ENCODE results near the gene CEMP1.
"Not testable (repeated sequence)": the region's sequence is repeated elsewhere in the genome, so short reads cannot be mapped to it uniquely, and the experiment has no call there.

CEMP1 gene

DNA sequence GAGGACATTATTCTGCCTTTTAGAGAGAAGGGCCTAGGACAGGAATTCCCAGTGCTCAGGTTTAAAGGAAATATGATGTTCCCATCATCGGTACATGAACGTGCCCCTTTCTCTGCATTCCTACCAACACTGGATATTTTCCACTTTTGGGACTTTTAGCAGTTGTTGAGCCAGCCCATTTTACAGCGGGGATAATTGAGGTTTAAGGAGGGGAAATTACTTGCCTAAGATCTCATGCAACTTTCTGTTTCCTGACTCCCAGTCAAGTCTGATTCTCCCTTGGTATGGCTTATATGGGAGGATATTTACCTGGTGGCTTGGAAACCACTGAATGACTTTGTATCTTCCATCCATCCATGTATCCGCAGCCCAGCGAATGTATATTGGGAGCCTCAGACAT lies 3.1 kb upstream of the CEMP1 start:
- not testable (repeated sequence) for DNase-seq

DNA sequence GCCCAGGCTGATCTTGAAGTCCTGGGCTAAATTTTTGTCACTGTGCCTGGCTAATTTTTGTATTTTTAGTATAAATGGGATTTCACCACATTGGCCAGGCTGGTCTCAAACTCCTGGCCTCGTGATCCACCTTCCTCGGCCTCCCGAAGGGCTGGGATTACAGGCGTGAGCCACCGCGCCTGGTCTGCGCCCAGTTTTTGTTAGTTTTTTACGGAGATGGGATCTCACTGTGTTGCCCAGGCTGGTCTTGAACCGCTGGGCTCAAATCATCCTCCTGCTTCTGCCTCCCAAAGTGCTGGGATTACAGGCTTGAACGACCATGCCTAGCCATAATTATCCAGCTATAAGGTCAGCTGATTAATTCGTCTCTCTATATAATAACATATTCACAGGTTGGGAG lies 2.7 kb upstream of the CEMP1 start:
- no peak for DNase-seq

DNA sequence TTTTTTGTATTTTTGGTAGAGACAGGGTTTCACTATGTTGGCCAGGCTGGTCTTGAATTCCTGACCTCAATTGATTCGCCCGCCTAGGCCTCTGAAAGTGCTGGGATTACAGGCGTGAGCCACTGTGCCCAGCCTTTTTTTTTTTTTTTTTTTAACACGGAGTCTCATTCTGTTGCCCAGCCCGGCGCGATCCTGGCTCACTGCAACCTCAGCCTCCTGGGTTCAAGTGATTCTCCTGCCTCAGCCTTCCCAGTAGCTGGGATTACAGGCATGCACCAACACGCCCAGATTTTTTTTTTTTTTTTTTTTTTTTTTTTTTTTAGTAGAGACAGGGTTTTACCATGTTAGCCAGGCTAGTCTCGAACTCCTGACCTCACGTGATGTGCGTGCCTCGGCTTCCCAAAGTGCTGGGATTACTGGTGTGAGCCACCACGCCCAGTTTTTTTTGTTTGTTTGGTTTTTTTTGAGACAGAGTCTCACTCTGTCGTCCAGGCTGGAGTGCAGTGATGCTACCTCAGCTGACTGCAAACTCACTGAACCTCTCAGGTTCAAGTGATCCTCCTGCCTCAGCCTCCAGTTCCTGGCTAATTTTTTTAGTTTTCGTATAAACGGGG lies 2.0 kb upstream of the CEMP1 start:
- peak; percentile 62 for DNase-seq

DNA sequence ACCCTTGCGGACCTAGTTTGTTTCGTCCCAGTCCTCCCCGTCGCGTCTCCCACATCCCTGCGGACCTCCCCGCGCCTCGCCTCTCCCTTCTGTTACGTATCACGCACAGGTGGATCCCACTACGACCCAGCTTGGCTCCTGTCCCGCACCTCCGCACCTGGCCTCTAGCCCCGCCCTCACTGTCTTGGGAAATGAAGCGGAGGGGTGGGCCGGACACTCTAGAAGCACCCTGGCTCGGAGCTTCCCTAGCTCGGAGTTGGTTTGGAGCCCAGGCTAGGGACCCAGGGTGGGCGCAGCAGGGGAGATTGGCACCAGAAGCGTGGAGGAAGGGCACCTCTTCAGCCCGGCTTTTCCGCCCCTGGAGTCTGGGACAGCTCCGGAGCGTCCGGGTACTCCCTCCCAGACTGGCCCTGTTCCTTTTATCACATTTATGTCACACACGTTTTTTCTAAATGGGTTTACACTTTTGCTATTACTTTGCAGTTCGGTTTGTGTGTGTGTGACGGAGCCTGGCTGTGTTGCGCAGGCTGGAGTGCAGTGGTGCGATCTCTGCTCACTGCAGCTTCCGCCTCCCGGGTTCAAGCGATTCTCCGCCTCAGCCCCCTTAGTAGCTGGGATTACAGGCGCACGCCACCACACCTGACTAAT lies 1.4 kb upstream of the CEMP1 start:
- DNase-seq: peak; percentile 89

DNA sequence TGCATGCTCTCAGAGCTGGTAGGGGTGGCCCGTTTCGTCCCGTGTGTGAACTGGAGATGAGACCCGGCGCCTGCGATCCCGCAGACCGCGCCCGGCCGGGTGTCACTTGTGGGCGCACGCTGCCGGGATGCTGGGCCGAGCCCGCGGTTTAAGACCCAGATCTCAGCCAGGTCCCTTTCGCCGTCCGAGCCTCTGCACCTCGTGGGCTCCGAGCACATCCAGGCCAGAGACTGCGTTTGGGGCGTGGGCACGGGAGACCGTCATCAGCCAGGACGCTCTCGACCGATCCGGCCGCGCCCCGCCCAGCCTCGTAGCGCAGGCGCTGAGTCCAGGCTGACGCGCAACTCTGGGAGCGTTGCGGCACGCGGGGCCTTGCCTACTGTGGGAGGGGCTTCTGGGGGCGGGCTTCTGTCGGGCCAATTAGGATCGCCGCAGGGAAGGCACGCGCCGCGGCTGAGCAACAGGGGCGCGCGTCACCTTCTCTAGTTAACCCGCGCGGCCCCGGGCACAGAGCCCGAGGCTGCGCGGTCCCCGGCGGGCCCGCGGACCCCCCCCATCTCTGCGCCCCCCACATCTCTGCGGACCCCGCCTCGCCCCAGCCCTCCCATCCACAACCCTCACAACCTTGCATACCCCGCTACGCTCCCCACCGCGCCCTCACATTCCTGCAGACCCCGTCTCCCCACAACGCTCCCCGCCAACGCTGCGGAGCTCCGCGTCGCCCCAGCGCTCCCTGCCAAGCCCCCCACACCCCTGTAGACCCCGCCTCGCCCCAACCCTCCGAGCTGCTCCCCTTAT lies 687 bp upstream of the CEMP1 start:
- DNase-seq: peak; percentile 98

DNA sequence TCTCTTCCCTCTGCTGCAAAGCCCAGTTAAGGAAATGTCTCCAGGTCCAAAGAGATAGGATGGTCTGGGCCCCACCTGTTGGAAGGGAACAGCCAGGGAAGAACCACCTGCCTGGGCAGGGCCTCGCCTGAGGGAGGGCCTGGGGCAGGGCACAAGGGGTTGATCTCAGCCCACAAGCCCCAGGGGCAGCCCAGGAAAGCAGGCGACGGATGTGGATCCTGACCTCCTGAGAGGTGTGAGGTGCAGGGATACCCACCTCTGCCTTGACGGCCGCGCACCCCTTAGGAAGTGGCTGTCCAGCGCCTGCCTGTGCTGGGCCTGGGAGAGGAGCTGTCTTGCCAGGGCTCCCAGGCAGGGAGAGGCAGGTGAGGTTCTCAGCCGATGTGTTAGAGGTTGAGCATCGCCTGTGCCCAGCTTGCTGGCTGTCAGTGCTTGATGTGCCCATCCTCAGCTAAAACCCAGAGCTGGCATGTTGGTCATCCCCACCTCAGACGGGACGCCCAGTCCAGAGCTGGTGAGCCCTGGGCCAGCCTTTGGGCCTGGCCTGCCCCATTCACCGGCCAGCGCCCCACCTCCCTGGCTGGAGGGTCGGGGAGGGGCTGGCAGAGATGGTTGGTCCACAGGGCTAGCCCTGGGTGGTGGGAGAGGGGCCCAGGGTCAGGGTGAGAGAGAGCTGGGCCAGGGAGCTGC lies 434 bp downstream of the CEMP1 start:
- no peak for DNase-seq

DNA sequence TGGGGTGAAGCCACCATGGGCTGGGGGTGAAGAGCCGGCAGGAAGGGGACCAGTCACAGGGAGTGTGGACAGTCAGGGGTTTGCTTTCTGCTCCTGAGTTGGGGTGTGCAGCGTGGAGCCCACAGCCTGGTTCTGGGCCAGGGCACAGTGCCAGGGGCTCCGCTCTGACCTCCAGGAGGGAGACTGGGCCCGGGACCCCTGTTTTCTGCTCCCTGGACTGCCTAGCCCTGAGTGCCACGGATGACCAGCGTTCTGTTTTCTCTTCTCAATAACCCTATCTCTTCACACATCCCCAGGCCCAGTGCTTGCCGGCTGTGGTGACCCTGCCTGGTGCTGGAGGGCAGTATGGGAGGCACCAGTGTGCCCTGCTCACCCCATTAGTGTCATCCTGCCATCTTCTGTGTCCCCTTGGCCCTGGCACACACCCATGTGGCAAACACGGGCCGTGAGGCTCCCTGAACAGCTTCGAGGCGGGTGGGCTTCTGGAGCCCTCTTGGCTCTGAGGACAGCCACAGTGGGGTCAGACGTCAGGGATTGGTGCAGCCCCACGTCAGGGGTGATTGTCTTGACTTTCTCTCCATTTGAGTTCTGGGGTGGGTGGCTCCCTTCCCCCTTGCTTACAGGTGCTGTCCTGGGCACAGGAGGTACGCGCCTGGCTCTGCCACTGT lies 1.1 kb downstream of the CEMP1 start:
- DNase-seq: no peak

DNA sequence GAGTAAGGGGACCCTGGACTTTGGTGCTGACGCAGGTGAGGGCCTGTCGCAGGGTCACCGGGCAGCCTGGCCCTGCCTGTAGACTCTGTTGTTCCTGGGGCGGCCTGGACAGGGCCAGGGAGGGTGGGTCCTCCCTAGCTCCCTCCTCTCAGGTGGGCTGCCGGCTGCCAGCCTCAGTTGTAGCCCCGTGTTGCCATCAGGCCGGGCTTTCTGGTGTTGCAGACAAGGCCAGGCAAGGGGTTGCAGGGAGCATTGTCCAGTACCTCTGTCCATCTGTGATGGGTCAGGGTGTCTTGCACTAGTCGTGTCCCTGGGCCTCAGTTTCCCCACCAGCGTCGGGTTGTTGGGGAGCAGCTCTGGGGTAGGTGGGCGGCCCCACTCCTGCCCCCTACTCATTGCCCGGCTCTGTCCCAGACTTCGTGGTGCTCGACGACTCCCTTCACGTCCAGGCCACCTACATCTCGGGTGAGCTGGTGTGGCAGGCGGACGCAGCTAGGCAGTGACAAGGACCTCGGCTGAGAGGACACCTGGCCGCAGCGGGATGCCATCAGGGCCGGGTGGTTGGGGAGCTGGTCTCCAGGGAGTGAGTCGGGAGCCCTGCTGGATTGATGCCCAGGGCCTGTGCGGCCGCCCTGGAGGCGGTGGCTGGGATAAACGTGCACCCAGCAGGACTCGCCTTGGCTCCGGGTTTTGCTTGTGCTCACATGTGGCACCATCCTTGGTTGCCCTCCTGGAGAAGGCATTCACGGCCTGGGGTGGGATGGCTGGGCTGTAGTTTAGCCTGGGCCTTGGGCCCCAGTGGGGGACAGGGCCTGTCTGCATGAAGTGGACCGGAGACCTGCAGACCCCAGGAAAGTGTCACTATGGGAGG lies 1.9 kb downstream of the CEMP1 start:
- peak; percentile 41 for DNase-seq

DNA sequence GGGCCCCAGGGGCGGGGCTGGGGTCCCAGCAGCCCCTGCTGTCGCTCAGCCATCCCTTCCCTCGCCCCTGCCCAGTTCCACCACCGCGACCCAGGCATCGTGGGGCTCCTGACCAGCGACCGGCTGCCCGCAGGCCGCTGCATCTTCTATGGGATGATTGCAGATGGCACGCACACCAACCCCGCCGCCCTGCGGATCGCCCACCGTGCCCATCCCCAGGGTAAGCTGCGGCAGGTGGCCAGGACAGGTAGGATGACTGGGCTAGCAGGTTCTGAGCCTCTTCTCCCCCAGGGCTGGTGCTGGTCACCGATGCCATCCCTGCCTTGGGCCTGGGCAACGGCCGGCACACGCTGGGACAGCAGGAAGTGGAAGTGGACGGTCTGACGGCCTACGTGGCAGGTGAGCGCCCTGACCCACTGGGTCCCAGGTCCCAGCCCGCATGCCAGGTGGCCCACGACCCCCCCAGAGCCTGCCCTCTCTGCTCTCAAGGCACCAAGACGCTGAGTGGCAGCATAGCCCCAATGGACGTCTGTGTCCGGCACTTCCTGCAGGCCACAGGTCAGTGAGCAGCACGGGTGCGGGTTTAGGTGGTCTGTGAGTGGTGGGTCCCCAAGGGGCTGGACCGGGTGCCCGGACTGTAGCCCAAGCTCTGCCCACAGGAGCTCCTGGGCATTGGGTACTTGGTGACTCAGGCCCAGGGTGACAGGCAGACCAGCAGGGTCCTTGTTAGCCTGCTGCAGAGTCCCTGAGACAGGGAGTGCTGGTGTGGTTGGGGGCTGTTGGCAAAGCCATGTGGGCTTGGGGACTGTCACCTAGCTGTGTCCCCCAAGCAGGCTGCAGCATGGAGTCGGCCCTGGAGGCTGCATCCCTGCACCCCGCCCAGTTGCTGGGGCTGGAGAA lies 2.8 kb downstream of the CEMP1 start:
- DNase-seq: no peak

DNA sequence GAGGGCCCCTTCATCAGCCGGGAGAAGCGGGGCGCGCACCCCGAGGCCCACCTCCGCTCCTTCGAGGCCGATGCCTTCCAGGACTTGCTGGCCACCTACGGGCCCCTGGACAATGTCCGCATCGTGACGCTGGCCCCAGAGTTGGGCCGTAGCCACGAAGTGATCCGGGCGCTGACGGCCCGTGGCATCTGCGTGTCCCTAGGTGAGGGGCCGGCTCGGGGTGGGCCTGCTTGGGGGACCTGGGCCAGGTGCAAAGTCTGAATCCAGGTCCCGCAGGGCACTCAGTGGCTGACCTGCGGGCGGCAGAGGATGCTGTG lies 3.5 kb downstream of the CEMP1 start:
- no peak for DNase-seq

DNA sequence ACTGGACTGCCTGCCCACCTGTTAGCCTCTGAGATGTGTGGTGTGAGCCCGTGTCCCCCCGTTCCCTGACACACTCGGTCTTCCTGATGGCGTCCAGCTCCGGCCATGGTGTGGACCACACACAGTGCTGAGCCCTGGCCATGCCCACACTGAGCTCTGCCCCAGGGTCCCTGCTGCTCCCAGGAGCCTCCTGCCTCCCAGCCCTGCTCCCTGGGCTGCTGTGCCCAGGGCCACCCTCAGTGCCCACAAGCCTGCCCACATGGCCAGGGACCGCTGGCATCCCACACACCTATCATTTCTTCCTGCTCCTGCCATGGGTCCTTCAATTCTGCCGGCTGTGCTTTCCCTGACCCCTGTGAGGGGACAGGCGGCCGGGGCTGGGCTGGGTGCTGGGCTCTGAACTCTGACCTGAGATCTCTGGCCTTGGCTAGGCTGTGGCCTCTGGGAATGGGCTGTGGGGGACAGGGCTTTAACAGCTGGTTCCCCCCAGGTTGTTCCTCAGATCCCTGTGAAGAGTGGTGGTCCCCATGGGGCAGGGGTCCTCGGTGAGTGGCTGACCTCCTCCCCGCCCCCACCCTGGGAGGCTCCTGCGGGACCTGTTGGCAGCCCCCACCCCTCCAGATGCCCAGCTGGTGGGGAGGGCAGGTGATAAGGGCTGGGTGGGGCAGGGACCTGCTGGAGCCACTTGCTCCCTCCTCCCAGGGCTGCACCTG lies 4.0 kb downstream of the CEMP1 start:
- DNase-seq: no peak

DNA sequence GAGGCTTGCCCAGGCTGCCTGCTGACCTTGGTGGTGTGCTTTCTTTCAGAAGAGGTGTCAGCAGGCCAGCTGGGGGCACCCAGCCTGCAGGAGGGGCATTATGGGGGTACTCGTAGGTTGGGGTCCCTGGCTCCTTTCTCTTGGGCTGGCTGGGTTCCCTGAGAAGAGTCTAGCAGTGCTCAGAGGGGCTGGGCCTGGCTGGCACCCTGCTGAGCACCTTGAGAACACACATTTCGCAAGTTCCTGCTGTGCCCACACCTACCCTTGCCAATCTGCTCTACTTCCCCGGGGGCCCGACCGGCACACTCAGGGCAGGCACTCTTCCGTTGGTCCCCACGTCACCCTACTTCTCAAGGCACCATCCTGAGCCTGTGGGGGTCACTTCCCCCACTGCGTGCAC lies 5.1 kb downstream of the CEMP1 start:
- DNase-seq: no peak

DNA sequence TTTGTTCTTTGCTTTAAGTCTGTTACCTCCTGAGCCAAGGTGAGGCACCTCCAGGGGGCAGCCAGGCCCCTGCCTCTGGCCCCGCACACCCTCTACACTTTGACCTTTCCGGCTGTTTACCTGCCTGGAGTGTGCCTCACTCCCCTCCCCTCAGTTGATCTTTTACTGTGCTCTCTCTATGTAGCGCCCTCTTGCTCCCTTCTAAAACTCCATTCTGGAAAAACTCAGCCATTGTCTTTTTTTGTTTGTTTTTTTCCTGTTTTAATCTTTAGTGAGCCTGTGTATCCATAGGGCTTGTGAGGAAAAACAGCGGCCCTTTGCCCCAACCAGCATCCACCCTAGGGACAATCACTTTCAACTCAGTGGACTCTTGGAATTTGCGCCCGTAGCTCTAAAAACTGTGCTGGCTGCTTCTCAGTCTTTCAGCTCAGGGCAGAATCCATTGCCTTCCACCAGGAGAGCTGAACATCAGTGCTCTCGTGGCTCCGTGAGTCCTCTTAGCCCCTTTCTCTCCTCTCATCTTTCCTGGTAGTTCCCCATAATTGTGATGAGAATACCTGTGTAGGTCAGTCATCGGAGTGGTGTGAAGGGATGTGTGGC lies 6.8 kb downstream of the CEMP1 start:
- no peak for DNase-seq

DNA sequence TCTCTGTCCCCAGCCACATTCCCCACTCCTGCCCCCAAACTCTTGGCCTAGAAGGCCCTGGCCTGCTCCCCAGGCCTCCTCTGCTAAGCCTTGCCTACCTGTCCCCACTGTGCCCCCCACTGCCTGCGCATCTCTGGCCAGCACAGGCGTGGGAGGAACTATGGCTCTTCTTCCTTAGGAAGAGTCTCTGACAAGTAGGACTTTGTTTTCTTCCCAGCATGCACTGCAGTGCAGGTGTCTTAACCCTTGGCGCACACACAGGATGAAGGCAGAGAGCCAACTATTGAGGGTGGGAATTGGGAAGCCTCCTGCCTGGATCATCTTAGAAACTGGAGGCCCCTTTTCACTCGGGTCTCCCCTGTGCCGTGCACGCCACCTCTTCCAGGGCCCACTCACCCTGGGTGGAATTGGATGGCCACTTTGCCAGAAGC lies 7.4 kb downstream of the CEMP1 start:
- no peak for DNase-seq

DNA sequence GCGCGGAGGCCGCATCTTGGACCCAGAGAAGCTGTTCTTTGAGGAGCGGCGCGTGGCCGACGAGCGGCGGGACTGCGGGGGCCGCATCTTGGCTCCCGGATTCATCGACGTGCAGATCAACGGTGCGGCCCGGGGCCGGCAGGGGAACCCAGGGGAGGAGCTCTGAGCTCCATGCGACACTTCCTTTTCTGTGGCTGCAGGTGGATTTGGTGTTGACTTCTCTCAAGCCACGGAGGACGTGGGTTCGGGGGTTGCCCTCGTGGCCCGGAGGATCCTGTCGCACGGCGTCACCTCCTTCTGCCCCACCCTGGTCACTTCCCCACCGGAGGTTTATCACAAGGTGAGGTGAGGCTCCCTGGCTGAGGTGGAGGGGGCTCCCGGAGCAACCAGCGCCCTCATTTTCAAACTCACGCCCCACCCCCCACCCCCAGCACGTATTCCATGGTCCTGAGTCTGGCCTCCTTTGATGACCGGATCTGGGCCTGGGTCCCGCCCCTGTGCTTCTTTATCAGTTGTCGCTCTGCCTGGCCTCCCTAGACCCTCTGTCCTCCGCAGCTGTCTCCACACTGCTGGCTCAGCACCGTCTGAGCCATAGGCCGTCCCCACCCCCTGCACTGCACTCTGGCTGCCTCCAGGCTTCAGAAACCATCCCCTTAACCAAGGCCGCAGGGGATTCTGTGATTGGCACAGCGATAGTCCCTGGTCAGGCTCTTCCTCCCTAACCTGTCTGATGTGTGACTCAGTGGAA lies 10.2 kb downstream of the CEMP1 start:
- DNase-seq: peak; percentile 57

DNA sequence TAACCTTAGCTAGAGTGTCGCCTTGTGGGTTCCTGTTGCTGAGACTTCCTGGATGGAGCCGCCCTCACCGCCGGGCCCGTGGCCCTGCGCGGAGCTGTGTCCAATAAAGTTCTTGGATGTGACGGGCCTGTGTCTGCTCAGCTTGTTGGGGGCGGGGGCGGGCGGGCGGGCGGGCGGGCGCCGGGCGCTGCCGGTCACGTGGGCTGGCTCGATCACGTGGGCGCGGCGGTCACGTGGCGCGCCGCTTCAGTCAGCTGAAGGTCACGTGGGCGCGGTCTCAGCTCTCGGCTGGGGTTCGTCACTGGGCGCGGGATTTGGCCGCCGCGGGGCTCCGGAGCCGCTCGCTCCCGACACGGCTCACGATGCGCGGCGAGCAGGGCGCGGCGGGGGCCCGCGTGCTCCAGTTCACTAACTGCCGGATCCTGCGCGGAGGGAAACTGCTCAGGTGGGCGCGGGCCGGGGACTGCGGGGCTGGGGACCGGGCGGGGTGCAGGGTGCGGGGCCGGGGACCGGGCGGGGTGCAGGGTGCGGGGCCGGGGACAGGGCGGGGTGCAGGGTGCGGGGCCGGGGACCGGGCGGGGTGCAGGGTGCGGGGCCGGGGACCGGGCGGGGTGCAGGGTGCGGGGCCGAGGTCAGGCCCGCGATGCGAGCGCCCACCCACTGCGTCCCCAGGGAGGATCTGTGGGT lies 11.0 kb downstream of the CEMP1 start, which contains the start of gene AMDHD2:
Gene AMDHD2 (plus strand): TSS at position 275 of the 687 bp plus-strand sequence. CDS start 88 bp downstream, at position 363.
- peak; percentile 95 for DNase-seq

DNA sequence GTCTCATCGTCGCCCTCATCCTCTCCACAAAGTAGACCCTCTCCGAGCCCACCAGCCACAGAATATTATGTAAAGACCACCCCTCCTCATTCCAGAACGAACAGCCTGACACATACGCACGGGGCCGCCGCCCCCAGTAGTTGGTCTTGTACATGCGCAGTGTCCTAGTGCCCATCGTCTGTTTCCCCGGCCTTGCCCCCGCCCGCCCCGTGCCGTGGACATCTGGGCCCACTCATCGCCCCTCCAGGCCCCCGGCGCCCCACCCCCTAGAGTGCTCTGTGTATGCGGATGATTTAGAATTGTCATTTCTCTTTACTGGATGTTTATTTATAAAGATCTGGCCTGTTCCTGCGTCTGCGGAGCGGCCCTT lies 11.5 kb downstream of the CEMP1 start:
- DNase-seq: no peak

All from DMS53 (cell line).